Mammary epithelial cell (primary cell): ENCODE measurements around the gene APOOL.

Experiments
- EZH2 ChIP-seq: IDR thresholded peaks from 2 replicates; pipeline ENCODE4 v1.6.1; 2012; ENCODE audit warnings: low read length, inconsistent platforms, borderline replicate concordance
- TF ChIP-seq, protein P1 (sequence below), 2 donors: IDR thresholded peaks in 1 of 2; conservative IDR thresholded peaks in 1 of 2; 2 replicates each; pipeline ENCODE4 v1.5.1; 2011 to 2012; ENCODE audit warnings: inconsistent platforms in 2 of 2, low read length in 2 of 2, mild to moderate bottlenecking in 2 of 2, control low read depth in 1 of 2, low read depth in 1 of 2; ENCODE audit not compliant: insufficient read depth in 1 of 2; ENCODE audit errors: extremely low read depth in 1 of 2

DNA sequence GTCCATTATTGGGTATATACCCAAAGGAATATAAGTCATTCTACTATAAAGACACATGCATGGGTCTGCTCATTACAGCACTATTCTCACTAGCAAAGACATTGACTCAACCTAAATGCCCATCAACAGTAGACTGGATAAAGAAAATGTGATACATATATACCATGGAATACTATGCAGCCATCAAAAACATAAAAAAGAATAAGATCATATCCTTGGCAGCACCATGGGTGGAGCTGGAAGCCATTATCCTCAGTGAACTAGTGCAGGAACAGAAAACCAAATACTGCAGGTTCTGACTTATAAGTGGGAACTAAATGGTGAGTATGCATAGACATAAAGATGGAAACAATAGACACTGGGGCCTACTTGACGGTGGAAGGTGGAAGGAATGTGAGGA lies 2.3 kb upstream of the APOOL start:
- TF ChIP-seq, protein P1, sequence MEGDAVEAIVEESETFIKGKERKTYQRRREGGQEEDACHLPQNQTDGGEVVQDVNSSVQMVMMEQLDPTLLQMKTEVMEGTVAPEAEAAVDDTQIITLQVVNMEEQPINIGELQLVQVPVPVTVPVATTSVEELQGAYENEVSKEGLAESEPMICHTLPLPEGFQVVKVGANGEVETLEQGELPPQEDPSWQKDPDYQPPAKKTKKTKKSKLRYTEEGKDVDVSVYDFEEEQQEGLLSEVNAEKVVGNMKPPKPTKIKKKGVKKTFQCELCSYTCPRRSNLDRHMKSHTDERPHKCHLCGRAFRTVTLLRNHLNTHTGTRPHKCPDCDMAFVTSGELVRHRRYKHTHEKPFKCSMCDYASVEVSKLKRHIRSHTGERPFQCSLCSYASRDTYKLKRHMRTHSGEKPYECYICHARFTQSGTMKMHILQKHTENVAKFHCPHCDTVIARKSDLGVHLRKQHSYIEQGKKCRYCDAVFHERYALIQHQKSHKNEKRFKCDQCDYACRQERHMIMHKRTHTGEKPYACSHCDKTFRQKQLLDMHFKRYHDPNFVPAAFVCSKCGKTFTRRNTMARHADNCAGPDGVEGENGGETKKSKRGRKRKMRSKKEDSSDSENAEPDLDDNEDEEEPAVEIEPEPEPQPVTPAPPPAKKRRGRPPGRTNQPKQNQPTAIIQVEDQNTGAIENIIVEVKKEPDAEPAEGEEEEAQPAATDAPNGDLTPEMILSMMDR (conservative IDR thresholded peaks at IDR 0.05 in 1 of 2, IDR thresholded peaks at IDR 0.05 in 1 of 2; ENCODE audit: extremely low read depth in 1 of 2, insufficient read depth in 1 of 2, low read depth in 1 of 2, low read length in 2 of 2) = no peak
- TF ChIP-seq EZH2 = no peak
